GM19193 (cell line): ENCODE data around the gene SMIM15.

ENCODE experiments used
- POLR2A ChIP-seq: IDR thresholded peaks from 4 replicates; pipeline ENCODE4 v1.6.1; 2011; ENCODE audit not compliant: insufficient read depth, insufficient read length; ENCODE audit errors: extremely low read depth

The SMIM15 gene, protein sequence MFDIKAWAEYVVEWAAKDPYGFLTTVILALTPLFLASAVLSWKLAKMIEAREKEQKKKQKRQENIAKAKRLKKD

DNA sequence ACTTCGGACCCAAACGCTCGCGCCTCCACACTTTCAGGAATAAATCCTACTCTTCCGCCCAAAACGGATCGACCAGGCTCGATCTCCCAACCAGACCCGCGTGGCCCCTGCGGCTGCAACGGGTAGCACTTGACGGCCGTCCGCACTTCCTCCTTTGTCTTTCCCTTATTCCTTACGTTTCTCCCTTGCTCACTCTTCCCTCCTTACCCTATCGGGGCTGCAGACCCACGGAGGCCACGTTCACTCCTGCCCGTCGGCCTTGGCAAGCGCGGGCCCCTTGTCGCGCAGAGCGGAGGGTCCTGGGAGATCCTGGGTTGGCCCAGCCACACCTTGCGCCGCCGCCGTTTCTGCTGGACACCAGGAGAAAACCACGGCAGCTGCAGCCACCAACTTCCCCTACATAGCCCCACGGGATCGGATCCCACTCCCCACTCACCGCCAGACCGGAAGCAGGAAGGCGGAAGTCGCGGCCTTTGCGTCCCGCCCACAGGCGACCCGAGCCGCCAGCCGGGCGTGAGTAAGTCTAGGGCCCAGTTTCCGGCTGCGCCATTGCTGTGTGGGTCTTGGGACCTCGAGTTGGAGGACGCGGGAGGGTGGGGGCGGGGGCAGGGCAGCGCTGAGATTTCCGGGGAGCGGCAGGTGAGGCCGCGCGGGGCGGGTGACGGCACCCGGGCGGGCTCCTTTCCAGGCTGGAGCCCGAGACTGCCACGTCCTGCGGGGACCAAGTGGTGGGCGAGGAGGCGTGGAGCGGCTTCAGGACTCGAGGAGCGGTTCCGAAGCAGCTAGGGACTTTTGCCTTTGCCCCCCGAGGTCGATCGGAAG is at the start of gene SMIM15:
Gene SMIM15 (minus strand): TSS at position 459 of the 822 bp plus-strand sequence. CDS start 2,297 bp downstream, outside the sequence.
- peak; percentile 86 for TF ChIP-seq POLR2A

DNA sequence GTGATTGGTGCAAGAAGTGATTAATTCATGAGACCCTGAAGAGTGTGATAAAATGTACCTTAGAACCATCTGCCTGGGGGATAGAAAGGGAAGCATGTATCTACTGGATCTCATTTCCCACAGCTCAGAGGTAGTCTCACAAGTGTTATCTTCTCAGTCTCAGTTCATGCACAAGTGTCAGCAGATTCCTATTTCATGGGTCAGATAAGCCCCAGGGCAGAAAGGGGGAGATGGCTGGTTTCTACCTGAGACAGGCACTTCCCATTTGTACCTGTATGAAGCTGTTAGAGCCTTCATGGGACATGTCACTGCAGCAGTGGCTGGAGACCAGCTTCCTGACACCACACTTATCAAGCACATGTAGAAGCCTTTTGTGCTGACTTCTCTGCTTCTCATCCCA is 45.6 kb upstream of the SMIM15 start:
- no peak for TF ChIP-seq POLR2A

DNA sequence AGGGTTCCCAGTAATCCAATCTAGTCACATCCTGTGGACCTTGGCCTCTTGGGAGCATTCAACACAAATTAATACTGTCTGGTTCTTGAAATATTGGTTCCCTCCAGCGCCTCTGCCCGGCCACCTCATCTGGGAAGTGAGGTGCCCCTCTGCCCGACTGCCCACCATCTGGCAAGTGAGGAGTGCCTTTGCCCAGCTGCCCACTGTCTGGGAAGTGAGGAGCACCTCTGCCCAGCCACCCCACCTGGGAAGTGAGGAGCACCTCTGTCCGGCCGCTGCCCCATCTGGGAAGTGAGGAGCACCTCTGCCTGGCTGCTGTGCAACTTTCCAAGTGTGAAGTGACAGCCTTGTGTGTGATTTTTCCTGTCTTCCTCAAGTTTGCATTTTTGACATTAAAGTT is 42.7 kb upstream of the SMIM15 start:
- TF ChIP-seq POLR2A: no peak

DNA sequence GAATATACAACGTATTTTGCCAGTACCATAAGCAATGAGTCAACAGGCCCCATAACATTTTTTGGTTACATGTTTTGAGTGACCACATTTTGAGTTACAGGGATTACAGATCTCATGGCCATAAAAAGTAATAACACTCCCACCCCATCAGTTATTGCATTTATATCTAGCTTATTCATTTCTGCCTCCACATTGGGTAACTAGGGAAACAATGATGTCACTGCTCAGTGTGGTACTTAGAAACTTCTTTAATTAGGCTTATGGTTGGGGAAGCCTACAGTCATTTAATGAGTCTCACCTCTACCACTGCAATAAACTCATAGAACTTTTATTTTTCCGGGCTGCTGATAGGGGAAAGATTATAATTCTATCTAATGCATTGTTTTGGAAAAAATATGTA is 39.9 kb upstream of the SMIM15 start:
- TF ChIP-seq POLR2A: no peak

DNA sequence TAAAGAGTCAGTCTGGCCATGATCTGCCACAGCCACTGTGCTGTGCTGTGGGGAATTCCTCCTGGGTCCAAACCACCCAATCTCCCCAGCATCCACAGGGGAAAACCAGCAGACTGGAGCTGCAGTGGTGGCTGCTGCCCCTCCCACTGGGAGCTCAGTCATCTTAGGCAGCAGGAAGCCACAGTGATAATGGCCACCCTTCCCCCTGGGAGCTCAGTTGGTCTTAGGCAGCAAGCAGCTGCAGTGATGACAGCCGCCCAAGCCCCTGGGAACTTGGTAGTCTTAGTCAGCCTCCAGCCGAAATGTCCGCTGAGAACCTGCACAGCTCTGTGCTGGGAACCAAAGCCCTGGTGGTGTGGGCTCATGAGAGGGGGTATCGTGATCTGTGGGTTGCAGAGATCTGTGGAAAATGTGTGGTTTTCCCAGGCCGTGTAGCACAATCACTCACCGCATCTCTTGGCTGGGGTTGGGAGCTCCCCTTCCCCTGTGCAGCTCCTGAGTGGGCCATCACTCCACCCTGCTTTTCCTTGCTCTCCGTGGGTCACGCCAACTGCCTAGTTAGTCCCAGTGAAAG is 38.4 kb upstream of the SMIM15 start:
- no peak for TF ChIP-seq POLR2A

DNA sequence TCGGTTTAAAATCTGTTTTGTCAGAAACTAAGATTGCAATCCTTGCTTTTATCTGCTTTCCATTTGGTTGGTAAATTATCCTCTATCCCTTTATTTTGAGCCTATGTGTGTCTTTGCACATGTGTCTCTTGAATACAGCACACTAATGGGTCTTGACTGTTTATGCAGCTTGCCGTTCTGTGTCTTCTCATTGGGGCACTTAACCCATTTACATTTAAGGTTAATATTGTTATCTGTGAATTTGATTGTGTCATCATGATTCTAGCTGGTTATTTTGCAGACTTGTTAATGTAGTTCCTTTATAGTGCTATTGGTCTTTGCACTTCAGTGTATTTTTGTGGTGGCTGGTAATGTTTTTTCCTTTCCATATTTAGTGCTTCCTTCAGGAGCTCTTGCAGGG is 36.3 kb upstream of the SMIM15 start:
- no peak for TF ChIP-seq POLR2A

DNA sequence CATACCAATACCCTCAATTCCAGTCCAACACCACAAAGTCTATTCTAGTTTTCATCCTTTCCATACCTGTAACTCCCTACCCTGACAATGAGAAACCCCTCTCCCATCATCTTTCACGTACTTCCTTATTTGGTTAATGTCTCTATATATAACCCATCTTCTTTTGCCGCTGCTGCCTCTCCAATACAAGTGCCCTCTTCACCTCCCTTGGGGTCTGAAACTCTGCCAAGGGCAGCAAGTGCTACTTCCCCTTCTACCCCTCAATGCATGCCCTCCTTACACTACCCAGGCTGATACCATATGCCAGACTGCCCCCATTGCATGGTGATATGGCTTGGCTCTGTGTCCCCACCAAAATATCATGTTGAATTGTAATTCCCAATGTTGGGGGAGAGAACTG is 24.4 kb upstream of the SMIM15 start:
- no peak for TF ChIP-seq POLR2A

DNA sequence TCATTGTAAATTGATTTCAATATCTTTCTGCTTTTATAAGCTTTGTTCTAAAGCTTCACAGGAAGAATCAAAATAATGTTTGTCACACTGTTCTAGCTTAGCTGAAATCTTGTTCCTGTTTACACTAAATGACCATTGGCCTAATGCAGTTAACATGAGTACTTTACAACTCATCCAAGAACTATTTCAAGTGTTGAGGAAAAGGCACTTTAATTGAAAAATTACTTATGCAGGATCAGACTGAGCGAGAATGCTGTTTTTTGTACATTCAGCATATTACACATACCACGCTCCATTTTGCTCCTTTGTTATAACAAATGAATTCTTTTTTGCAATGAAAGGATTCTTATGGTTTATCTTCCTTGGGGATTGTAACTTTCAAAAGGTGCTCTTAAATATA is 22.4 kb upstream of the SMIM15 start:
- TF ChIP-seq POLR2A: no peak

DNA sequence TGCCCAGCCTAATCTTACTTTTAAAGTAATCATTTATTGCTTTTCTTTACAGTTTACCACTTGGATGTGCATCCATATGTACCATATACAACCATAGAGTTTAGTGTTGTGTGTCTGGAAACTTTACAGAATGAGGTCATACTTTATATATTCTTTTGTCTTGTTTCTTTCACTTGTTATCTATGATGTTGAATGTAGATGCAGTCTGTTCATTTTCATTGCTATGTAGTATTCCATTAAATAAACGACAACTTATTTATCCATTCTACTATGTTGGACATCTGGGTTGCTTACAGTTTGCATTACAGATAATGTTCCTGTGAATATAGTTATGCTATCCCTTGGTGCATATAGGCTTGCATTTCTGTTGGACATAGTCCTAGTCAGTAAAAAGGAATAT is 21.3 kb upstream of the SMIM15 start:
- TF ChIP-seq POLR2A: no peak

DNA sequence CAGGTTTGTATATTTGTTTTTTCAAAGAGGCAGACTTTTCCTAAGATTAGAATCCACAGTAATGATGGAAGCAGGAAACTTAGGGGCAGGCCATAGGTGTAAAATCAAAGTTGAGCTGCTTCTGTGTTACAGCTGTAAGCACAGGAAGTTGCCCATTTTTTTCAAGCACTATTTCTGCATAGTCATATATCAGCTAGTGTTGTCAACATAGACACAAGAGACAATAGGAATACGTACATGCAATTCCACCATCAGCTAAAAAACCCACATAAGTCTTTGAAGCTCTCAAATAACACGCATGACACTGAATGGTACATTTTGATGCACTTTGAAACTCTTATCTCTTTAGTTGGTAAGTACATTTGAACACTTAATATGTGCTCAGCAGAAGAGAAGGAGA is 20.2 kb upstream of the SMIM15 start:
- TF ChIP-seq POLR2A: no peak

DNA sequence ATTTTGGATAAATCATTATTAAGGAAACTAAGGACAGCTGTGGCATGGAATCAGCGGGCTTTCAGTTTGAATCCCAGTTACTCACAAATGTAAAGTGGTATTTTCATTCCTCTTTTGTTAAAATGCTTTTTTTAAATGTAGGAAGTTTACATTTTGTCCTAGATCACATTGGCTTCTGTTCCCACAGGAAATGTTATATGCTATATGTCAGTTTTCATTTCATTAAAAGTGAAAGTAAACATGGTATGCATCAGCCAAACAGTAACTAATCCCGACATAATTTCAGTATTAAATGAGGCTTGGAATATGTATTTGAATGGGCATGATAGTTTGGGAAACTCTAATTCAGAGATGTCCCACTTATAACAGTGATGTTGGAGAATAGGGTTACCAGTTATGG is 18.6 kb upstream of the SMIM15 start:
- no peak for TF ChIP-seq POLR2A

DNA sequence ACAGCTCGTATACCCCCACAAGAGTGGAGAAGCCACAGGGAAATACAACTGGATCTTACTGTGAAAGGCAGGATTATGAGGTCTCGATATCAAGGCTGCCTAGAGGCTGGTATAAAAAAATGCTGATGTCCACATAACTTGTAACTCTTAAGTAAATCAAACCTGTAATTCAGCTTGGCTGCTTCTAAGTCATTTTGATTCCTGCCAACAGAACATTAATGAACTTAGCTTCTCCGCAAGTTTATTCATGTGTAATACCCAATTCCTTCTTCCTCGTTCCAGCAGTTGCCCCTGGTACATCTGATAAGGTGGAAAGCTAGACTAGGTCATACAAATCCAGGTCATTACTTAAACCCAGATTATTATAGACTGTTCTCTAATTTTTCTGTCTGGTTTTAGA is 16.4 kb upstream of the SMIM15 start:
- TF ChIP-seq POLR2A: no peak

DNA sequence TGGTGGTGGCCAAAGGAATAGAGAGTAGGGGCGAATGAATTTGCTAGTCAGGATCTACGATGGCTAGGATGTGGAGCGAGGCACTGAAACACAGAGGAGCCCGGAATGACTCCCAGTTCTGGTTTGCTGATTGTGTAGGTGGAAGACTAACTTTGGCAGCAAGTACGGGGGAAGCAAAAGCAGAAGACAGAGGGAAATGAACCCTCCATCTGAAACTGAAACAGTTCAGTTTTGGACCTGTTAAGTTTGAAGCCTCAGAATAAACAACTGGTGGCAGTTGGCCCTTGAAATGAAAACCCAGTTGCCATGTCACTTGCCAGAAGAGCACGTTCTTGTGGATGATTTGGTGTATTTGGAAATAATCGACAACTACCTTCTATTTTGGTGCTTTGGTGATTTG is 15.4 kb upstream of the SMIM15 start:
- no peak for TF ChIP-seq POLR2A

DNA sequence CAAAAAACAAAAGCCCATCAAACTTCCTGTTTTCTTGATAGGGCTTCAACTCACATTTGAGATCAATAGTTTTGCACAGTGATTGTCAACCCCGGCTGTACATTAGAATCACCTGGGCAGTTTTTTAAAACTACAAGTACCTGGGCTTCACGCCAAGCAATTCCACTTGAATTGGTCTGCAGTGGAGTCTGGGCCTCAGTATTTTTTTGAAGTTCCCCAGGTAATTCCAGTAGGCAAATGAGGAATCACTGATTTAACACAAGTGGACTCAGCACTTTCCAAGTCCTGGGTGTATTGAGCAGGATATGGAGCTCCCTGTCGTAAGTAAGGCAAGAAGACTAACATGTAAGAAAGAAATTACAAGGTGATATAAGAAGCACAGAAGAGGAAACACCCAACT is 14.8 kb upstream of the SMIM15 start:
- TF ChIP-seq POLR2A: no peak

DNA sequence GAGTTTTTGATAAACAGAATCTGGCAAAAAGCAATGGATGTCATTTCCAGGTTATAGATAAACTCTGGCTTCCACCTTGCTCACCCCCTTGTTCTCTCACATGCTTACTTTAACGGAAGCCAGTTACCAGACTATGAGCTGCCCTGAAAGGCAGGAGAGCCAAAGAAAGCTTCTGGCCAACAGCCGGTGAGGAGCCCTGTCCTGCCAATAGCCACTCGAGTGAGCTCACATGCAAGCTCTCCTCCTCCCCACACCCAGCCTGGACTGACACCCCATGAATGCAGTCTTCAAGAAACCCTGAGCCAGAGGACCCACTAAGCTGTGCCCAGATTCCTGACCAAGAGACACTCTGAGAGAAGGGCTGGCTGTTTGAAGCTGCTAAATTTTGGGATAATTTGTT is 14.4 kb upstream of the SMIM15 start:
- no peak for TF ChIP-seq POLR2A

DNA sequence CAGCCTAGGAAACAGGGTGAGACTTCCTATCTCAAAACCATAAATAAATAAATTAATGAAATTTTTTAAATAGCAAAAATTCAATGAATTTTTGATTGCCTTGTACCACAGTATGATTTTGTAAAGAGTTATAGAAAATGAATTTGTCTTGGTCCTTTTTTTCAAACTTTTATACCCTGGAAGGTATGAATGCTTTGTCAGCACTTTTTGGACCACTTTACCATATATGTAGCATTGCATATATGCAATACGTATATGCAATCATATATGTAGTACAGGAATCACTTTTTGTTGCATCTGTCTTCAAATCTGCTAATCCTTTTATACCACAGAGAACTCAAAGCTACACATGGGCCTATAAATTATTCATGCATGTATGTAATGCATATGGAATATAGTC is 9.2 kb upstream of the SMIM15 start:
- no peak for TF ChIP-seq POLR2A
